Esophagus muscularis mucosa (tissue), 4 donors: ENCODE results near the gene MAP2. TPM values are rescaled to one million over a fixed set of nuclear protein-coding genes. Genes with fewer than 3 reads are reported as not detected.

ENCODE experiments used
- DNase-seq: peaks from one replicate; pipeline ENCODE4 v3.0.0-alpha.2; 2017; ENCODE audit errors: extremely low spot score
- H3K27ac ChIP-seq, 4 donors: fragments of 200-600 bp; sonication (generic); replicated peaks in 1 of 4; 1 replicate in 3 of 4; 2 replicates in 1 of 4; pipeline ENCODE4 v1.5.1; 2016 to 2019; ENCODE audit warnings: mild to moderate bottlenecking in 1 of 4
- H3K27me3 ChIP-seq, 4 donors: fragments of 200-600 bp; sonication (generic); one replicate each; pipeline versions ENCODE4 v1.5.1 to v1.6.0; 2016 to 2019
- H3K36me3 ChIP-seq, 4 donors: fragments of 200-600 bp; sonication (generic); one replicate each; pipeline ENCODE4 v1.5.1; 2016 to 2019
- H3K4me1 ChIP-seq, 4 donors: fragments of 200-600 bp; sonication (generic); one replicate each; pipeline ENCODE4 v1.5.1; 2016 to 2019
- H3K4me3 ChIP-seq, 4 donors: fragments of 200-600 bp; sonication (generic); 1 replicate in 2 of 4; 2 replicates in 2 of 4; pipeline ENCODE4 v1.5.1; 2016 to 2019; ENCODE audit warnings: mild to moderate bottlenecking in 4 of 4, moderate library complexity in 1 of 4
- H3K9me3 ChIP-seq, 4 donors: fragments of 200-600 bp; sonication (generic); 1 replicate in 3 of 4; 2 replicates in 1 of 4; pipeline ENCODE4 v1.5.1; 2016 to 2019
- EP300 ChIP-seq: sonication (generic); formaldehyde crosslinking; IDR thresholded peaks from one replicate; pipeline ENCODE4 v1.6.1; 2017; ENCODE audit warnings: antibody characterized with exemption
- POLR2A ChIP-seq: fragments of 450-650 bp; IDR thresholded peaks from one replicate; pipeline ENCODE4 v1.6.1; 2017; ENCODE audit warnings: antibody characterized with exemption, moderate library complexity, mild to moderate bottlenecking, low read depth
- POLR2AphosphoS5 ChIP-seq, 2 donors: sonication (generic); formaldehyde crosslinking; IDR thresholded peaks; one replicate each; pipeline ENCODE4 v1.6.1; 2017; ENCODE audit warnings: antibody characterized with exemption in 2 of 2
- WGBS: methylation state at CpG from one replicate; pipeline ENCODE4 v1.1.5; 2018; 5-methylcytosine and 5-hydroxymethylcytosine counted together
- intact Hi-C: fragments of 100-400 bp; cut with DNase I; formaldehyde crosslinking; loops from one replicate; pipeline ENCODE4 v1.15.1; 2023
- total RNA-seq, 4 donors: library from RNA; depleted of rRNA; stranded (reverse); fragments of >200 nt; gene quantifications; one replicate each; pipeline versions ENCODE4 v1.1.0 to v1.2.1, GENCODE V29; 2016
- TF ChIP-seq, protein P1 (sequence below), 3 experiments: fragments of 200-600 bp in 2 of 3; fragments of 450-650 bp in 1 of 3; sonication (generic) in 2 of 3; IDR thresholded peaks; one replicate each; pipeline ENCODE4 v1.5.1; 2017 to 2019; ENCODE audit warnings: antibody characterized with exemption in 3 of 3, mild to moderate bottlenecking in 2 of 3, moderate library complexity in 1 of 3

MAP2 gene, protein sequence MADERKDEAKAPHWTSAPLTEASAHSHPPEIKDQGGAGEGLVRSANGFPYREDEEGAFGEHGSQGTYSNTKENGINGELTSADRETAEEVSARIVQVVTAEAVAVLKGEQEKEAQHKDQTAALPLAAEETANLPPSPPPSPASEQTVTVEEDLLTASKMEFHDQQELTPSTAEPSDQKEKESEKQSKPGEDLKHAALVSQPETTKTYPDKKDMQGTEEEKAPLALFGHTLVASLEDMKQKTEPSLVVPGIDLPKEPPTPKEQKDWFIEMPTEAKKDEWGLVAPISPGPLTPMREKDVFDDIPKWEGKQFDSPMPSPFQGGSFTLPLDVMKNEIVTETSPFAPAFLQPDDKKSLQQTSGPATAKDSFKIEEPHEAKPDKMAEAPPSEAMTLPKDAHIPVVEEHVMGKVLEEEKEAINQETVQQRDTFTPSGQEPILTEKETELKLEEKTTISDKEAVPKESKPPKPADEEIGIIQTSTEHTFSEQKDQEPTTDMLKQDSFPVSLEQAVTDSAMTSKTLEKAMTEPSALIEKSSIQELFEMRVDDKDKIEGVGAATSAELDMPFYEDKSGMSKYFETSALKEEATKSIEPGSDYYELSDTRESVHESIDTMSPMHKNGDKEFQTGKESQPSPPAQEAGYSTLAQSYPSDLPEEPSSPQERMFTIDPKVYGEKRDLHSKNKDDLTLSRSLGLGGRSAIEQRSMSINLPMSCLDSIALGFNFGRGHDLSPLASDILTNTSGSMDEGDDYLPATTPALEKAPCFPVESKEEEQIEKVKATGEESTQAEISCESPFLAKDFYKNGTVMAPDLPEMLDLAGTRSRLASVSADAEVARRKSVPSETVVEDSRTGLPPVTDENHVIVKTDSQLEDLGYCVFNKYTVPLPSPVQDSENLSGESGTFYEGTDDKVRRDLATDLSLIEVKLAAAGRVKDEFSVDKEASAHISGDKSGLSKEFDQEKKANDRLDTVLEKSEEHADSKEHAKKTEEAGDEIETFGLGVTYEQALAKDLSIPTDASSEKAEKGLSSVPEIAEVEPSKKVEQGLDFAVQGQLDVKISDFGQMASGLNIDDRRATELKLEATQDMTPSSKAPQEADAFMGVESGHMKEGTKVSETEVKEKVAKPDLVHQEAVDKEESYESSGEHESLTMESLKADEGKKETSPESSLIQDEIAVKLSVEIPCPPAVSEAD (N-terminal part only)
- total RNA-seq = 10 to 100 TPM; 11.1 to 62.6 (median 47.0) TPM

DNA sequence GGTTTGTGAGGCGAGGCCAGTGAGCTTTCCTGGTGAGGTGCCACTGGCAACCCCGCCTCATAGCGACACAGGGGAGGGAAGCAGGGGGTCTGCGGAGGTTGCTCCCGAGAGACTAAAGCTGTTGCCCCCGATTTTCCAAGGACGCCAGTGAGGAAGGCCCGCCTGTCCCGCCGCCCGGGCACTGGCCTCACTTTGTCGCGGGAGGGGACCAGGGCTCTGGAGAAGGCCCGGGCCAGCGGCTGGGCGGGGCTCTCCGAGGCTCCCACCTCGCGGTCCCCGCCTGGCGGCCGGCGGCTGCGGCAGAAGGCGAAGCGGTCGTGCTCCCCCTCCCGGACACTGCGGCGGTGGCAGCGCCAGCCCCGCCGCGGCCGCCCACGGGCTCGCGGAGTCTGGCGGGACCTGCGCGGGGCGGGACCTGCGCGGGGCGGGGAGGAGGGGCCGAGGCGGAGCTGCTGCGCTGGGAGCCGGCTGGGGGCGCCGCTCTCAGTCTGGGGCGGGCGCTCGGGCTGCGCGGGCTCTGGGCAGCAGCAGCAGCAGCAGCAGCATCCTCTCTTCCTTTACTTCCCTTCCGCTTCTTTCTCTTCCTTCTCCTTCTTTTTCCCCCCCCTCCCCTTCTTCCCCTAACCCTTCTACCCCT lies at the start of gene MAP2:
MAP2 (plus strand) TSS at position 486 of the 637 bp plus-strand sequence. CDS start 229,124 bp downstream, outside the sequence.
- no peaks in the 10 kb centered on the region for H3K27me3 ChIP-seq
- intact Hi-C loops = loop anchor here (2.0 to 10.0 kb wide), 2 partner anchors 89 to 131 kb away; no protein-coding TSS in a partner anchor
- 4% methylated on average over 10 of the region's 57 CpGs for WGBS

DNA sequence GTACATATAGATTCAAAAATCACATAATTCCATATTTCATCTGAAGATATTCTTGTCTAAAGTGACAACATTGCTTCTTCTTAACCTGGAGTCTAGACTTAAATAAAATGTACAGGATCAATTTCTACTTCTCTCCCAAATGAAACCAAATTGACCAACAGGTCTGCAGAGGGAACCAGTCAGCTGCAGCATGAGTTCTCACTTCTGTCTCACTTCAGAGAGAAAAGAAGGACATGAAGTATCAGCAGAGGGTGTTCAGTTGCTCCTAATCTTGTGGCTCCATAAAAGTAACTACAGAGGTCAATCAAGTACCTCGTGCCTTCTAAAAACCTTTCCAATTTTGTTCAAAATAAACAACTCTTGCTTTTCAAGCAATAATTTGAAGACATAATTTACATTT lies 47.2 kb upstream of the MAP2 start:
- DNase-seq = no peak
- Histone ChIP-seq H3K36me3 (no peaks in the 10 kb centered on the region), H3K4me1 (no peaks in the 10 kb centered on the region), H3K4me3 (no peak overlapping the region), H3K9me3 (peaks cover 0 to 28% (median 21%) of the 10 kb centered on the region in 4 donors), H3K27ac (no peak overlapping the region), H3K27me3 (no peaks in the 10 kb centered on the region)
- intact Hi-C loops = no loop called here
- TF ChIP-seq EP300 = no peak
- TF ChIP-seq, protein P1, sequence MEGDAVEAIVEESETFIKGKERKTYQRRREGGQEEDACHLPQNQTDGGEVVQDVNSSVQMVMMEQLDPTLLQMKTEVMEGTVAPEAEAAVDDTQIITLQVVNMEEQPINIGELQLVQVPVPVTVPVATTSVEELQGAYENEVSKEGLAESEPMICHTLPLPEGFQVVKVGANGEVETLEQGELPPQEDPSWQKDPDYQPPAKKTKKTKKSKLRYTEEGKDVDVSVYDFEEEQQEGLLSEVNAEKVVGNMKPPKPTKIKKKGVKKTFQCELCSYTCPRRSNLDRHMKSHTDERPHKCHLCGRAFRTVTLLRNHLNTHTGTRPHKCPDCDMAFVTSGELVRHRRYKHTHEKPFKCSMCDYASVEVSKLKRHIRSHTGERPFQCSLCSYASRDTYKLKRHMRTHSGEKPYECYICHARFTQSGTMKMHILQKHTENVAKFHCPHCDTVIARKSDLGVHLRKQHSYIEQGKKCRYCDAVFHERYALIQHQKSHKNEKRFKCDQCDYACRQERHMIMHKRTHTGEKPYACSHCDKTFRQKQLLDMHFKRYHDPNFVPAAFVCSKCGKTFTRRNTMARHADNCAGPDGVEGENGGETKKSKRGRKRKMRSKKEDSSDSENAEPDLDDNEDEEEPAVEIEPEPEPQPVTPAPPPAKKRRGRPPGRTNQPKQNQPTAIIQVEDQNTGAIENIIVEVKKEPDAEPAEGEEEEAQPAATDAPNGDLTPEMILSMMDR (IDR thresholded peaks at IDR 0.05) = no peak
- TF ChIP-seq POLR2A = no peak
- TF ChIP-seq POLR2AphosphoS5 (IDR thresholded peaks at IDR 0.05) = no peak
- 71% methylated on average over 1 of the region's 1 CpG for WGBS

More for the DNA sequence above, at the start of gene MAP2:
- DNase-seq = no peak
- TF ChIP-seq POLR2A (no peak), POLR2AphosphoS5 (IDR thresholded peaks at IDR 0.05) (peak; percentile 28 to 75), EP300 (no peak)
- TF ChIP-seq, protein P1 (IDR thresholded peaks at IDR 0.05) = peak; percentile 80 to 95 (median 83)
- peak within 1 kb of the TSS in 3 of 4 donors; percentile 46 to 59 (median 52) for H3K27ac ChIP-seq
- H3K9me3 ChIP-seq = no peaks in the 10 kb centered on the region
- peak within 1 kb of the TSS; percentile 64 to 74 (median 66) for H3K4me3 ChIP-seq
- H3K36me3 ChIP-seq = no peaks in the 10 kb centered on the region
- peaks cover 0 to 29% (median 23%) of the 10 kb centered on the region in 4 donors for H3K4me1 ChIP-seq

DNA sequence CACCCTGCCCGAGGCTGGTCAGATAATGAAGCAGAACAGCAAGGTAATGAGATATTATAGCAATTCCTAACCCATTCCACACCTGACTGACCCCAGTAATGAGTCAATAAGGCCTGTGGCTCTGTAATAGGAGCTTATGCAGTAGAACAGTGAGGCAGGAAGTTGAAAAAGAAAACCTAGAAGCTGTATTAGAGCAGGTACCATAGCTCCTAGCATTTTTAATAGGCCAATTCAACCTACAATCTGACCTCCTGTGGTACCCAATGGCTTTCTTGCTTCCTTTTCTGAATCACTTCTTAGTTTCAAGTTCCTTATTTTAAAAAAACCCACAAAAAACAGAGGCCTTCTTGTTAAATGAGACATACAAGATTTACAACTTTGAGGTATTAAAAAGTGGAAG lies 43.6 kb upstream of the MAP2 start:
- Histone ChIP-seq H3K9me3 (peaks cover 0 to 23% (median 12%) of the 10 kb centered on the region in 4 donors), H3K4me3 (no peak overlapping the region), H3K36me3 (no peaks in the 10 kb centered on the region), H3K4me1 (no peaks in the 10 kb centered on the region), H3K27me3 (no peaks in the 10 kb centered on the region), H3K27ac (no peak overlapping the region)
- intact Hi-C loops = no loop called here
- DNase-seq = no peak
- WGBS = 87% methylated on average over 1 of the region's 1 CpG
- TF ChIP-seq POLR2A = no peak
- TF ChIP-seq, protein P1 (IDR thresholded peaks at IDR 0.05) = no peak
- no peak for TF ChIP-seq EP300
- no peak for TF ChIP-seq POLR2AphosphoS5 (IDR thresholded peaks at IDR 0.05)

DNA sequence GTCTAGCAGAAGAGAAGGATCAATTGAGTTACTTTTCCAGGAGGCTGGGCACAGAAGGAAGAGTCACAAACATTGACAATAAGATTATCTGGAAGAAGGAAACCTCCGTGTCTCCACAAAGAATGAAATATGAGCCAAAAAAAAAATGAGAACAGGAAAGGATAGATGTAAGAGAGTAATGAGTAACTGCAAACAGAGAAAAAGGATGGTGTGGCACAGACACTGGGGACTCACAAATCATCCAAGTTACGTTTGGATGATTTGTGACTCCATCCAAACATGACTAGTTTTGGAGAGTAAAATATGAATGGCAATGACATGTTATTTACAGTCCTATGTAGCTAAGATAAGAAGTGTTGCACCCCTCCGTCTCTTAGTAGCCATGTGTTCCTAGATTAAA lies 42.8 kb upstream of the MAP2 start:
- Histone ChIP-seq H3K4me1 (no peaks in the 10 kb centered on the region), H3K9me3 (peaks cover 0 to 15% (median 9%) of the 10 kb centered on the region in 4 donors), H3K36me3 (no peaks in the 10 kb centered on the region), H3K27me3 (no peaks in the 10 kb centered on the region), H3K27ac (no peak overlapping the region), H3K4me3 (no peak overlapping the region)
- TF ChIP-seq POLR2A = no peak
- TF ChIP-seq, protein P1 (IDR thresholded peaks at IDR 0.05) = no peak
- no peak for TF ChIP-seq POLR2AphosphoS5 (IDR thresholded peaks at IDR 0.05)
- TF ChIP-seq EP300 = no peak
- WGBS = 45% methylated on average over 3 of the region's 3 CpGs
- intact Hi-C loops = no loop called here
- DNase-seq = no peak
